Activated T-helper 1 cell treated with anti-CD3 and anti-CD28 coated beads, Interleukin-12 subunit alpha, Interleukin-12 subunit beta, Interleukin-2, Interleukin-4 antibody, amounts not matched to agents 30 ng/mL and 10 ng/mL and 1 ng/mL, durations not matched to agents 14 hours and 24 hours and 36 hours (primary cell): Measurements from ENCODE around the gene NRARP. TPM values are rescaled to one million over a fixed set of nuclear protein-coding genes. Genes with fewer than 3 reads are reported as not detected.

Experiments
- DNase-seq: peaks from one replicate; pipeline ENCODE4 v3.0.0; 2021; ENCODE audit warnings: low spot score
- H3K27ac Mint-ChIP-seq: one replicate; pipeline ENCODE4 v1.8.0; 2021; ENCODE audit warnings: mild to moderate bottlenecking, mixed read lengths
- H3K27me3 Mint-ChIP-seq: one replicate; pipeline ENCODE4 v1.8.0; 2022; ENCODE audit warnings: mild to moderate bottlenecking, moderate library complexity, mixed read lengths; ENCODE audit not compliant: insufficient read depth
- H3K36me3 Mint-ChIP-seq: one replicate; pipeline ENCODE4 v1.8.0; 2021; ENCODE audit warnings: low read depth, mixed read lengths
- H3K4me1 Mint-ChIP-seq: one replicate; pipeline ENCODE4 v1.8.0; 2021; ENCODE audit warnings: low read depth, mixed read lengths
- H3K4me3 Mint-ChIP-seq: one replicate; pipeline ENCODE4 v1.8.0; 2021; ENCODE audit warnings: mild to moderate bottlenecking, moderate library complexity, mixed read lengths
- H3K9me3 Mint-ChIP-seq: one replicate; pipeline ENCODE4 v1.8.0; 2021; ENCODE audit warnings: mixed read lengths
- intact Hi-C: fragments of 100-400 bp; cut with micrococcal nuclease; formaldehyde crosslinking; loops from one replicate; pipeline ENCODE4 v1.15.1; 2024
- total RNA-seq: library from RNA; stranded (reverse); gene quantifications from 2 replicates; pipeline ENCODE4 v1.2.3, GENCODE V29; 2022

NRARP gene
- total RNA-seq, 1 donor from 2014 or later, result 15.4 TPM

DNA sequence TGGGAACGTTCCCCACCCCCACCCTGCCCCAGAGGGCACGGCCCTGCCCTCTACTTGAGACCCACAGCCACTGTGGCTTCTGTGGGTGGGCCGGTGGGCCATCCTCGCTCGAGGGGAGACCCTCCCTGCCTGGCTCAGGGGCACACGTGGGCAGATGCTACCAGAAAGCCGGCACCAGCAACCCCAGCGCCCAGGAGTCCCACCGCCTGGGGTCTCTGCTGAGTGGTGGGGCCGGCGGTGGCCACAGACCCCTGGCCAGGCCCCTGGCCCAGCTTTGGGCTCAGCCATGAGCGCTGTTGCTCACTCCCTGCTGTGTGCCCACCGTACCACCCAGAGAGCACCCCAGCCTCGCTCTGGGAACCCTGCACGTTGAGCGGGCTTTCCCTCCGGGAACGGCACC, 16.5 kb upstream of the NRARP start:
- Mint-ChIP-seq H3K4me3 (no peak overlapping the region), H3K4me1 (no peaks in the 10 kb centered on the region), H3K27me3 (peaks cover 3% of the 10 kb centered on the region), H3K36me3 (no peaks in the 10 kb centered on the region), H3K9me3 (no peaks in the 10 kb centered on the region), H3K27ac (no peak overlapping the region)
- DNase-seq, result no peak
- intact Hi-C loops, result no loop called here

DNA sequence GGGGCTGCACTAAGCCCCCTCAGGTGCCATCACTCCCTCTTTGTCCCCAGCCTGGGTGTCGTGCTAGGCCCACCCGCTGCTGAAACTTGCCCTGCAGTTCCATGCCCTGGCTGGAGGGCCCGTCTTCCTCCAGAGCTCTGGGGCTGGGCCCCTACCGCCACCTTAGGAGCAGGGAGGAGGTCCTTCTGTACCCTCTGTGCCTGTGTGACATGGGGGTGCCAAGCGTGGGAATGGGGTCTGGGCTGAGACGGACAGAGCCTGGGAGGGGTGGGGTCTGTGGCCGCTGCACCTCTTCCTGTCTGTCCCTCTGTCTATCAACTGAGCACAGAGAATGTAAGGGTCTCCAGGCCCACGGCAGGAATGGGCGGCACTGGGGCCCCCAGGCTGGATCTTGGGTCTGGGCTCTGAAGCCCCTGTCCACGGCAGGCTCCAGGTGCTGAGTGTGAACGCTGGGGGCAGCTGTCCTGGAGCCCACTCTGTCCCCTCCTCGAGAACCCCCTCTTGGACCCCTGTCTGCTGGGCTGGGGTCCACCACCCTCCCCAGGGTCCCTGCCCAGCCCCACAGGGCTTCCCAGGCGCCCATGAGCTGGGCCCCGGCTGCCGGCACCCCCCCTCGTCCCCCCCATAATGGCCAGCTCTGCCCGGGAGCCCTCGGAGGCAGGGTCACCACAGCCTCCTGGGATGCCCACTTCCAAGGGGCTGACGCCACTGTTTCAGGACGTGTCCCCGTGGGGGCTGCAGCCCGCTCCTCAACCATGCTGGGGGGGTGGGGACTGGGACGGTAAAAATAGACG, 15.8 kb upstream of the NRARP start:
- Mint-ChIP-seq H3K27me3 (peaks cover 3% of the 10 kb centered on the region), H3K36me3 (no peaks in the 10 kb centered on the region), H3K9me3 (no peaks in the 10 kb centered on the region), H3K4me1 (no peaks in the 10 kb centered on the region), H3K27ac (no peak overlapping the region), H3K4me3 (no peak overlapping the region)
- DNase-seq, result no peak
- intact Hi-C loops, result no loop called here

DNA sequence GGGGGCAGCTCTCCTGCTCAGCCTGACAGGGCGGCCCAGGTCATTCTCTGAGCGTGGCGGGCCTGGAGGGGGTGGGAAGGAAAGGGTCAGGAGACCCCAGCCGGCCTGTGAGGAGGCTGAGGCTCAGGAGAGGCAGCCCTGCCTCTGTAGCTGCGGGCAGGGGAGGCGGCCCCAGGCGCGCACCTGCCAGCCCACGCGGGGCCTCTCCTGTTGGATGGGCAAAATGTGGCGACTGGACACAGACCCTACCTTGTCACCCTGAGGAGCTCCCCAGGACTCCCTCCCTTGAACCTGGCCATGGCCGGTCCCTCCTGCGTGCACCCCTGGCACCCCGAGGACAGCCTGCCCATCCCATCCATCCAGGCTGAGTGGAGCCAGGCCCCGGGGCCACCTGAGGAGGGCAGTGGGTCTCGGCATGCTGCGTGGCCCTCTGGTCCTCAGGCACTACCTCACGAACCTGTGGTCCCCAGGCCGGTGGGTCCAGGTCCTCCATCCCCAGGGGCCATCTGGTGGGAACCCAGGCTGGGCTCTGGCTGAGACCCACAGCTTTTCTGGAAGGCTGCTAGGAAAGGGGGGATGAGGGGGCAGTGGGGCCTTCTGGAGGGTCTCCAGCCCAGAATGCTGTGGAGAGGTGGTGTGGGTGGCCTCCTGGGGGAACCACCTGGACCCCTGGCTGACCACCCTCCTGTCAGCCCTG, 15.1 kb upstream of the NRARP start:
- Mint-ChIP-seq H3K36me3 (no peaks in the 10 kb centered on the region), H3K4me1 (no peaks in the 10 kb centered on the region), H3K27me3 (peaks cover 3% of the 10 kb centered on the region), H3K9me3 (no peaks in the 10 kb centered on the region), H3K4me3 (no peak overlapping the region), H3K27ac (no peak overlapping the region)
- no peak for DNase-seq
- intact Hi-C loops, result no loop called here

DNA sequence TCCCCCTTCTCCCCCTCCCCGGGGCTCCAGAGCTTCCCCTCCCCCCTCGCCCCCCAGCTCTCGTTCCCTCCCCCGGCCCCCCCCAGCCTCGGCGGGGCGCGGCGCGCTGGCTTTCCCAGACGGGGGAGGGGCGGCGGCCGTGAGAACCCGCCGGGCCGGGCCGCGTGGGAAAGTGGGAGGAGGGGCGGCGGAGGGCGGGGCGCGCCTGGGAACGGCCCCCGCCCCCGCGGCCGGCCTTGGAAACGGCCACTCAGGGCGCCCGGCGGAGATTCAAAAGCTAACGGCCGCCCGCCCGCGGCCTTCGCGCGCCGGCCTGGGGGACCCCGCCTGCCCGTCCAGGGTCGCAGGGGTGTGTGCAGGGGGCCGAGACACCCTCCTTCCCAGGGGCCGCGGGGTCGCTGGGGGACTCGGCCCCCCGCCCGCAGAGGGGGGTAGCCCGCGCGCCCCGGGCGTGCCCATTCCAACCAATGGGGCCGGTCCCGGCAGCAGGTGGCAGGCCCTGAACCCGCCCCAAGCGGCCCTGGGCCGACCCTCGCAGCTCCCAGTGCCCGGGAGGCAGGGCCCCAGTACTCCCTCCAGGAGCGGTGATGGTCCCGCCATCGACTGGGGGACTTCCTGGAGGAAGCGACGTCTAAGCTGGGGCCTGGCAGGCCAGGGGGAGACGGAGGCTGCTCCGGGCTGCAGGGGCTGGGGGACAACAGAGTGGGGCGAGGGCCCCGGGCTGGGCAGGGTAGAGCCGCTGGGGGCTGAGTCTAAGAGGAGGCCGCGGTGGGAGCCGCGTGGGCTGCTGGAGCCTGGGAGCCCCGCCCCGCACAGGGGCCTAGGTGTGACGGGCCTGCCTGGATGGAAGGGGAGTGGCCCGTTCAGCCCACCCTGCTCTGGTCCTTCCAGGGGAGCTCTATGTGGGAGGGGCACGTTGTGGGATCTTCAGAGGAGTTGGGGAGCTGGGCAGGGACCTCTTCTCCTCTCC, 14.2 kb upstream of the NRARP start:
- Mint-ChIP-seq H3K27me3 (peaks cover 3% of the 10 kb centered on the region), H3K27ac (no peak overlapping the region), H3K4me3 (no peak overlapping the region), H3K4me1 (no peaks in the 10 kb centered on the region), H3K36me3 (no peaks in the 10 kb centered on the region), H3K9me3 (no peaks in the 10 kb centered on the region)
- no peak for DNase-seq
- intact Hi-C loops, result no loop called here

GRCh38 chr9:137315581-137316011, 13.5 kb upstream of the NRARP start:
- no peak for DNase-seq
- H3K27ac Mint-ChIP-seq, result no peak overlapping the region
- H3K27me3 Mint-ChIP-seq, result peaks cover 3% of the 10 kb centered on the region
- no peak overlapping the region for H3K4me3 Mint-ChIP-seq
- no peaks in the 10 kb centered on the region for H3K36me3 Mint-ChIP-seq
- H3K4me1 Mint-ChIP-seq, result no peaks in the 10 kb centered on the region
- intact Hi-C loops, result no loop called here
- no peaks in the 10 kb centered on the region for H3K9me3 Mint-ChIP-seq

DNA sequence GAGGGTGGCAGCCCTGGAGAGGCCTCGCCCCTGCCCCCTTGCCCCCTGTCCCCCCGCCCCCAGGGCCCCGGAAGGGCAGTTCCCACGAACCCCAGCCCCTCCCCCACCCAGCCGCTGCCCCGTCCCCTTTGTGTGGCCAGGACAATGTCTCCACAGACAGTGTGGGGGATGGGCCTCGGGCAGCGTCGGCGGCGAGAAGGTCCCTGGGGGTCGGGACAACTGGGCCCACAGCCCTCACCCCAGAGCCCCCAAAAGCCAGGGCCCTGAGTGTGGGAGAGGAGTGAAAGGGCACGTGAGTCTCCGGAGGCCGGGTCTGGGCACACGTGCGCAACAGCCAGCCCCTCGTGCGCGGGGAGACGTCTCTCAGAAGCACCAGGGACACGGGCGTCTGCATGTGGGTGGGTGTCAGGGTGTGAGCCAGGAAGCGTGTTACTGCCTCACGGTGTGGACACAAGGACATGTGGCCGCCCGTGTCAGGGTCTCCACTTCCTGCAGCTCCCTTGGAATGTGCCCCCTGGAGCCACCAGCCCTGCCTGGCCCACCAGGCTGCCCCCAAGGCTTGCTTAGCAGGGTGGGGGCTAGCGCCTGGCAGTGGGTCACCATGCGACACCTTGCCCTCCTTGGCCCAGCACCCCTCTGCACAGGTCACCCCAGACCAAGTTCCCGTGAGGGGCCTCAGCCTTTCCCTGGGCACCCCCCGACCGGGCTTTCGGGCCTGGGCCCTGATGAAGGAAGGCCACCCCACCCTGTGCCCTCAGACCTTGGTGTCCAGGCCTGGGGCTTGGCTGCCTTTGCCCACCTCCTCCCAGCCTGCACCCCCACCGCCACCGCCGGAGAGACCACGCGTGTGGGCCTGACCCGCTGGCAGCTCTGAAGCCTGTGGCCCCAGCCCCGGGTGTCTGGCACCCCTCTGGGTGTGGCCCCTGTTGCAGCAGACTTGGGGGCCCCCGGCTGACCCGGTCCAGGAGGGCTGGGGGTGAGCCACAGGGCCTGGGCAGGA, 12.8 kb upstream of the NRARP start:
- no peak for DNase-seq
- no peak overlapping the region for H3K4me3 Mint-ChIP-seq
- H3K4me1 Mint-ChIP-seq, result no peaks in the 10 kb centered on the region
- H3K27ac Mint-ChIP-seq, result no peak overlapping the region
- peaks cover 3% of the 10 kb centered on the region for H3K27me3 Mint-ChIP-seq
- no peaks in the 10 kb centered on the region for H3K9me3 Mint-ChIP-seq
- H3K36me3 Mint-ChIP-seq, result no peaks in the 10 kb centered on the region
- intact Hi-C loops, result no loop called here

DNA sequence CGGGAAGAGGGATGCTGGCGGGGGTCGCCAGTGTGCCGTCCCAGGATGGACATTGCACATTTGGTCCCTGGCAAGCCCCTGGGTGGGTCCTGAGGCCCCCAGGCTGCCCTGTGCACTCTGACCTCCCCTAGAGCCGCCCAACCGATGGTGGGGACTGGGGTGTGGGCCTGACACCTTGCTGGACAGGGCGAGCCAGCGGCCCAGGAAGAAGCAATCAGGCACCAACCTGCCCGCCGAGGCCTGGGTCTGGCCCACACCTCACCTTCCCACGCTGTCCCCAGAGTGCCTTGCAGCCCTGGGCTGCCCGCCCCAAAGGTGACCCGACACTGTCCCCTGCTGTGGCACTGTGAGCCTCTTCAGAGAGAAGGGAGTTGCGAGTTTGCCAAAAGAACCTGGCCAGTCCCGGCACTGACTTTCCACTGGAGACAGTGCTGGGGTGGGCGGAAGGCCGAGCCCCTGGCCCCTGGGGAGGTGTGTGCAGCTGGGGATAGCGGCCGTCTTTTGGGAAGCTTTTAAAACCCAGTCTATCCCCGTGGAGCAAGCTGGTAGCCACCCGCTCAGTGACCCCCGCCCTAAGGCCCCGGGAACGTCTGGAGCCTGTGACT, 12.0 kb upstream of the NRARP start:
- H3K9me3 Mint-ChIP-seq, result no peaks in the 10 kb centered on the region
- peaks cover 3% of the 10 kb centered on the region for H3K27me3 Mint-ChIP-seq
- intact Hi-C loops, result no loop called here
- no peaks in the 10 kb centered on the region for H3K36me3 Mint-ChIP-seq
- H3K4me3 Mint-ChIP-seq, result no peak overlapping the region
- H3K4me1 Mint-ChIP-seq, result no peaks in the 10 kb centered on the region
- no peak overlapping the region for H3K27ac Mint-ChIP-seq
- DNase-seq, result no peak

DNA sequence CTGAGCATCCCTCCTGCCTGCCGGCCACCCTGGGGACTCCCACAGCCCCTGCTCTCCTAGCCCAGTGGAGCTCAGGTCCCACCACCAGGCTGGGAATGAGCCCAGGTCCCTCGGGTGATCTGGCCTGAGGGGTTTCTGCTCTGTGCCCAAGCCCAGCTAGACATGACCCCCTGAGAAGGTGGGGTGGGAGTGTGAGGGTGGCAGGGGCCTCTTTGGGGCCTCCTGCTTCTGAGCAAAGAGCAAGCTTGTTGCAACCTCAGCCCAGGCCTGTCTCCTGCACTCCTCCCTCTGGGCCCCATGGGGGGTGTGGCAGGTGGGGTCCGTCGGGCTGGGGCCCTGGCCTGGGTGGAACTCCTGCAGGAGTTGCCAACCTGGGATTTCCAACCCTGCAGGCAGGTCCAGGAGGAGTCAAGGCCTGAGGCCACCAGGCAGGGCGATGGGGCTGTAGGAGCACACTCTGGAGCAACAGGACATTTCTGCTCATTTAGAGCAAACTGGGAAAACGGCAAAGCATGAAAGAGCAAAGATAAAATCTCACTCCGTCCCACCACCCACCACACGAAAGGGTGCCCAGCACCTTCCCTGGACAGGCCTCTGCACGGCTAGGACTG, 11.4 kb upstream of the NRARP start:
- no peak overlapping the region for H3K27ac Mint-ChIP-seq
- H3K4me1 Mint-ChIP-seq, result no peaks in the 10 kb centered on the region
- H3K9me3 Mint-ChIP-seq, result no peaks in the 10 kb centered on the region
- no peak overlapping the region for H3K4me3 Mint-ChIP-seq
- H3K36me3 Mint-ChIP-seq, result no peaks in the 10 kb centered on the region
- H3K27me3 Mint-ChIP-seq, result peaks cover 3% of the 10 kb centered on the region
- intact Hi-C loops, result no loop called here
- DNase-seq, result no peak

DNA sequence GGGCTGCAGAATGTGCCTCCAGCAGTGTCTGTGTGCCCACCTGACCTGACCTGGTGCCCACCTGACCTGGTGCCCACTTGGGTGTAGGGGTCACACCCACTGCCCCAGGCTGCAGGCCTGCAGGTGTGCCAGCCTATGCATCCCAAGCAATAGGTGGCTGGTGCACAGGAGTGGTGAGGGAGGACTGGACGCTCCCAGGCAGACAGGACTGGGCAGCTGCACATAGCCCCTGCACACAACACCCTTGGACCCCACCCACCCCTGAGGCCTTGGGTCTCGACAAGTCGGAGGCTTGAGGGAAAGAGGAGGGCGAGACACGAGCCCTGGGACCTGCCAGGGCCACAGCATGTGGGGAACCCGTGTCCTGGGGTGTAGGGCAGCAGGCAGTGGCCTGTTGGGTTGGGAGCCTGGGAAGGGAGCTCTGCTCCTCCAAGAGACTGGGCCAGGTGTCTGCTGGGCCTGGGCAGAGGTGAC, 10.8 kb upstream of the NRARP start:
- no peaks in the 10 kb centered on the region for H3K36me3 Mint-ChIP-seq
- H3K4me1 Mint-ChIP-seq, result no peaks in the 10 kb centered on the region
- no peak for DNase-seq
- H3K27me3 Mint-ChIP-seq, result peaks cover 3% of the 10 kb centered on the region
- H3K27ac Mint-ChIP-seq, result no peak overlapping the region
- intact Hi-C loops, result no loop called here
- H3K9me3 Mint-ChIP-seq, result no peaks in the 10 kb centered on the region
- H3K4me3 Mint-ChIP-seq, result no peak overlapping the region

DNA sequence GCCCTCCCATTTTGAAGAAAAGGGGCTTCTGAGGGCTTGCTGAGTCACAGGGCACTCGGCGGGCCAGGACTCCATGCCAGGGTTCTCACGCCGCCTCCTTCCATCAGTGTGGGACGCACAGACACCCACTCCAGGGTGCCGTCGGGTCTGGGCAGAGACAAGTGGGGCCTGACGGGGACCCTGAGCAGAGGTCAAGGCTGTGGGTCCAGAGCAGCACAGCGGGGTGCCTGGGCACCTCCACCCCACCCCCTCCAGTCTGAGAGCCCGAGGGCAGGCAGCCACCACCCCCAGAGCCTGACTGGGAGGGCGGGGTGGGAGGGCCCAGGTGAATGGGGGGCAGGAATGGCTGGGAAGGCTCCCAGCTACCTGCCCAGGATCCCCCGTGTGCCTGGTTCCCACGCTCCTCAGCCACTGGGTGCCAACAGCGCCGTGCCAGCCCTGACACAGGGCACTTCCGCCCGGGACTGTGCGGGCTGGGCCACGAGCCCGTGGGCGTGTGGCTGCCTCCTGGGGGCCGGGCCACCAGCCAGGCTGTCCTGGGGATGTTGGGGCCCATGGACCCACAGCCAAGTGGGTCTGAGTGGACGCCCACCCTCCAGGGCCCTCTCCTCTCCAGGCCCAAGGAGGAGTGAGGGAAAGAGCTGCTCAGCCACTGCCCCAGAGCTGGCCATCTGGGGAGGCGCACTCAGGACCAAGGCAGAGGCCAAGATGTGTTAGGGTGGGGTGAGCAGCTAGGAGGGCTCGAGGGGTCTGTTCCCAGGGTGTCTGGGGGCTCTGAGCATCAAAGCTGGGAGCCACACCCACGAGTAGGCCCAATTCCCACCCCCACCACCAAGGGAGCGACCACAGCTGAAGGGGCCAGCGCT, 10.1 kb upstream of the NRARP start:
- Mint-ChIP-seq H3K27ac (no peak overlapping the region), H3K9me3 (no peaks in the 10 kb centered on the region)
- intact Hi-C loops, result no loop called here

More for the DNA sequence above, 10.1 kb upstream of the NRARP start:
- H3K4me1 Mint-ChIP-seq, result no peaks in the 10 kb centered on the region
- peaks cover 3% of the 10 kb centered on the region for H3K27me3 Mint-ChIP-seq
- DNase-seq, result no peak
- no peak overlapping the region for H3K4me3 Mint-ChIP-seq
- no peaks in the 10 kb centered on the region for H3K36me3 Mint-ChIP-seq
